C1 segment of cervical spinal cord (tissue), 14 donors: Measurements from ENCODE around the gene KRT76.
"Not testable (repeated sequence)": the region's sequence is repeated elsewhere in the genome, so short reads cannot be mapped to it uniquely, and the experiment has no call there.

Experiments used
- DNase-seq, 14 donors: peaks; one replicate each; lab custom pipeline; 2025; lab: John Stamatoyannopoulos, UW

KRT76 gene

GRCh38 chr12:52781399-52782082 is 4.4 kb upstream of the KRT76 start:
- no peak for DNase-seq

DNA sequence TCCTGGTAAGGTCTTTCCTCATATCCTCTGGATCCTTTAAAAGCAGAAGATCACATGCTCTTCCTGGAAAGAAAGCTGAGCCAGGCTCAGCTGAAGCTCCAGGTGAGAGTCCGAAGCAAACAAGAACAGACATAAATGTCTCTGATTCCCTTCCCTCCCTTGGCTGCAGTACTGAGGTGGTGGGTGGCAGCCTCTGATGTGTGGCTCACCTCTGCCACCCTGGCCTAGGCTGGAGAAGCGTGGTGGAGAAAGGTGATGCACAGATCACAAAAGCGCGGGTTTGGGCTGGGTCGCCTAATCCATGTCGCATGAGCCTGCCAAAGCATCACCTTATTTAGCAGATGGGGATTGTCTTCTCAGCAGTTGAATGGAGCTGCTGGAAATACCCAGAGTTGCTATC is 2.8 kb upstream of the KRT76 start:
- no peak for DNase-seq

GRCh38 chr12:52778833-52779232 is 1.7 kb upstream of the KRT76 start:
- no peak for DNase-seq

GRCh38 chr12:52777566-52777965 is 421 bp upstream of the KRT76 start:
- no peak for DNase-seq

DNA sequence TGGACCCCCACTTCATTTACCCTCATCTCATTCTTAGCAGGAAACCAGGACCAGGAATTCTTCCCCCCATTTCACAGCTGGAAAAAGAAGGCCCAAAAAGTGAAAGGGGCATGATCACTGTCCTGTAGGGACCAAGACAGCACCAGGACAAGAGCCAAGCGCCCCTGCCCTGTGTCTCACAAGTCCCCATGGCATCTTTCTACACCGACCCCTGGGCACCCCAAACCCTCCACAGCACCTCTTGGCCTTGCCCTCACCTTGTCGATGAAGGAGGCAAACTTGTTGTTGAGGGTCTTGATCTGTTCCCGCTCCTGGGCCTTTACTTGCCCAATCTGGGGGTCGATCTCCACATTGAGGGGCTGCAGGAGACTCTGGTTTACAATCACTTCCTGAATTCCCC is 710 bp downstream of the KRT76 start:
- DNase-seq, result no peak

- DNase-seq, result no peak
These were observed 2.4 kb downstream of the KRT76 start for GRCh38 chr12:52774629-52775250.

DNA sequence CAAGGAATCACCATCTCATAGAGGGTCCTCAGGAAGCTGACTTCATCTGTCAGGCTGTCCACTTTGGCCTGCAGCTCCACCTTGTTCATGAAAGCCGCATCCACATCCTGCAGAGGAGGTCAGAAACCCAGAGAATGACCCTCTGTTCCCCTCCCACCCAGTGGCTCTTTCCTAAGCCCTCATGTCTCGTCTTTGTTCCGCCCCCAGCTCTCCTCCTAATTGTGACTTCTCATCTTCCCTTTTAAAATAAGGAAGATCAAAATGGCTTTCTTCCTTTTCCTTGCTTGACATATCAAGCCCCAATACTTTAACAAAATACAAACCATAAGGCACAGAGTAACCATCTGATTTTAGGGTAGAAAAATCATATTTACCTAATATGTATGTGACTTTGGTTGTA is 4.4 kb downstream of the KRT76 start:
- no peak for DNase-seq

GRCh38 chr12:52772188-52772587 is 5.0 kb downstream of the KRT76 start:
- no peak for DNase-seq

DNA sequence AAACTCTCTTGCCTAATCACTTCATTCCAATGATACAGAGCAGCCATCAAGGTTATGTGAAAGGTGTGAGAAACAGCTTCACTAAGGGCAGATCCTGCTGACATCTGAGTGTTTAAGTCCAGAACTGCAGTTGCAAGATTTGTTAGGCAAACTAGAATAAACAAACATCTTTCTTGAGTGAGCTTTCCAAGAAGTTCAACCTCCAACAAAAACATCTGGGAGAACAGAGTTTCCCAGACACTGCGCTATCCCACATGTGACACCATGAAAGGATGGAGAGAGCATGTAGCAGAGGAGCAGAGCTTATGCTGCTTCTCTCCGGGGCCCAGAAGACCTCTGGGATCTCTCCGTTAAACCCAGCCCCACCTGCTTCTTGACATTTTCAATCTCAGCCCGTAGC is 5.6 kb downstream of the KRT76 start:
- DNase-seq, result no peak

GRCh38 chr12:52771088-52771487 is 6.1 kb downstream of the KRT76 start:
- DNase-seq, result no peak

- no peak for DNase-seq
These were observed 7.2 kb downstream of the KRT76 start for GRCh38 chr12:52769946-52770345.

DNA sequence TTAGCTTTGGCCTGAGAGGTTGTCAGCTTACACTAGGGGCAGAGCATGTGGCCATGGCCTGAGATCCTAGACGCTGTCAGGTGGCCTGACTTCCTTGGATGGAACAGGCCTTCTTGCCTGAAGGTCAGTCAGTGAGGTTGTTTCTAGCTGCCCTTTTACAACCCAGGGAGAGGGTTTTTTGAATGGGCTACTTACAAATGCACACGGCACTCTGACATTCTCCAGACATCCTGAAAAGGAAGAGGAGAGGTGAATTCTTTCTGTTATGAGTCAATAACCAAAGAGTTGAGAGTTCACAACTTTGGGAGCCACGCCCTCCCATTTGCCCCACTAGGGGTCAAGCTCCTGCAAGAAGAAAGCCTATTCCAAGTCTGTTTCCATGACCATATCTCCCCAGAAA is 7.8 kb downstream of the KRT76 start:
- no peak for DNase-seq

DNA sequence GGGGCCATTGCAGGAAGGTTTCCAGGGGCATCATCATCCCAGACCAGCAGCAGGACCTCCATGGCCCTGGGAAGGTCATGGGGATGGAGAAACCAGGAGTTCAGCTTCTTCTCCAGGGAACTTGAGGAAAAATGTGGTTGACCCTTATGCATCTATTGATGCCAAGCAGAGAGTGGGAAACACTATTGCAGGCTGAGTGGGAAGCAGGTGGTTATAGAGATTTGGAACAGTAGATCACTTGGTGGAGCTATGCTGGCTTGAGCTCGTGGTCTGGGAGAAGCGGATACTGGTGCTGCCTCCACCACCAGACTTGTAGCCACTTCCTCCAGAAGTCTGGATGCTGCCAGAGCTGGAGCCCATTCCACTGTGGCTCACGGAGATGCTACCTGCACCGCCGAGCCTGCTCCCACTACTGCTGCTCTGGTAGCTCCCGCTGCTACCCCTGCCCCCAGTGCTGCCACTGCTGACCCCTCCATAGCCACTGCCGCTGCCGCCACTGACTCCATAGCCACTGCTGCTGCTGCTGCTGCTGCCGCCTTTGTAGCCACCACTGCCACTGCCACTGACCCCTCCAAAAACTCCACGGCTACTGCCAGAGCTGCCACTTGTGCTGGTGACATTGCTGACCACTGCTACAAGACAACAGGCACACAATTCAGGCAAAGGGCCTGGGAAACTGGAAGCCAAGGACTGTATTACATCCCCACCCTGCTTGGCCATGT is 8.5 kb downstream of the KRT76 start:
- DNase-seq, result no peak

GRCh38 chr12:52767427-52767826 is 9.7 kb downstream of the KRT76 start:
- DNase-seq, result no peak

DNA sequence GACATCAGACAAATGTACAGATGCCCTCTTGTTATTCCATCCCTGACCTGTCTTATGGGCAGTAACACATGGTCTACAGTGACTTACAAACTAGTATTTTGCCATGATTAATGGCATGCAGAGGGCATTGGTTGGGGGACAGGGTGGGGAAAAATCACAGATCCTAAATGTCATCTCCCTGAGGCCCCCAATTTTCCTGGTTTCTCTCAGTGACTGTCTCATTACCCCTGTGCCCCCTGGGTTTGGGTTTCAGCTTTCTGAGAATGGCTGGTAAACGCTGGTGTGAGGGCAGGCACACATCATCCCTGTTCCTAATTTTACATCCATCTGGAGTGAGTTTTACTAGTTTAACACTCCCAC is 10.1 kb downstream of the KRT76 start:
- no peak for DNase-seq

- no peak for DNase-seq
These were observed 10.7 kb downstream of the KRT76 start for GRCh38 chr12:52766351-52767019.

- no peak for DNase-seq
These were observed 11.4 kb downstream of the KRT76 start for GRCh38 chr12:52765702-52766101.

GRCh38 chr12:52763991-52764390 is 13.2 kb downstream of the KRT76 start:
- no peak for DNase-seq

DNA sequence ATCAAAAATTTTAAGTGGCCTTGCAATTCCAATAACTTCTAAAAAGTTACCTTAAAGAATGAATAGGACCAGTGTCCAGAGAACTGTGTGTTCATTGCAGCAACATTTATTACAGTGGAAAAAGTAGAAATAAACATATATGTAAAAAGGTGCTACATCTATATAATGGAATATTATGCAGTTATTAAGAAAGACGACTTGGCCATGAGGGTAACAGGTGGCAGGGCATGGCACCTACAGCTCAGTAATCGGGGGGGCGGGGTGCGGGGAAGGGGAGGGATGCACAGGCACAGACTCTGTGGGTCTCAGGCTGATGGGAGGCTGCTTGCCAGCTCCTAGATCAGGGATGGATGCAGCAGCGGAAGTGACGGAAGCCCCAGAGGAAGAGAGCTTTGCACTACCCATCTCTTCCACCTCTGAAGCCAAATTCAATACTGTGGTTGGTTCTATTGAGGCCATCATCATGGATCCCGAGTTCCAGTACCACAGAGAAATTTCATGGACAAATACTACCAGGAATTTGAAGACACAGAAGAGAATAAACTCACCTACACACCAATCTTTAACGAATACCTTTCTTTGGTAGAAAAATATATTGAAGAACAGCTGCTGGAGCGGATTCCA is 14.0 kb downstream of the KRT76 start:
- no peak for DNase-seq

GRCh38 chr12:52761802-52762201 is 15.3 kb downstream of the KRT76 start:
- DNase-seq, result no peak

DNA sequence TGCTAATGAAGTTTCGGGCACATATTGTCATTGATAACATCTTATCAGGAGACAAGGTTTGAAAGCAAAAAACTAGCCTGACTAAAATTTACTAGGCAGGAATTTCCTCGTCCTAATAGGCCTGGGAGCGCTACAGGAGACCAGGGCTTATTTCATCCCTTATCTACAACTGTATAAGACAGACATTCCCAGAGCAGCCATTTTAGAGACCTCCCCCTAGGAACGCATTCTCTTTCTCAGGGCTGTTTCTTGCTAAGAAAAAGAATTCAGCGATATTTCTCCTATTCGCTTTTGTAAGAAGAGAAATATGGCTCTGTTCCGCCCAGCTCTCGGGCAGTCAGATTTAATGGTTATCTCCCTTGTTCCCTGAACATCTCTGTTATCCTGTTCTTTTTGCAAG is 15.9 kb downstream of the KRT76 start:
- DNase-seq, result not testable (repeated sequence)

- no peak for DNase-seq
These were observed 16.5 kb downstream of the KRT76 start for GRCh38 chr12:52760623-52761022.
